Upper lobe of left lung (tissue), 6 donors: ENCODE measurements around the gene FYB2. TPM values are rescaled to one million over a fixed set of nuclear protein-coding genes. Genes with fewer than 3 reads are reported as not detected.

Experiments used
- ATAC-seq, 2 donors: fragments of 200-7000 bp; cut with Tn5 transposase; one replicate each; pipeline ENCODE4 v1.9.1; 2022; ENCODE audit warnings: mild to moderate bottlenecking in 2 of 2, moderate library complexity in 2 of 2; ENCODE audit not compliant: low FRiP score in 2 of 2
- DNase-seq, 2 donors: peaks; one replicate each; pipeline ENCODE4 v3.0.0-alpha.2; 2019 to 2020
- H3K27ac ChIP-seq, 4 donors: fragments of 200-600 bp; sonication (generic); one replicate each; pipeline ENCODE4 v1.5.1; 2016 to 2019
- H3K27me3 ChIP-seq, 4 donors: fragments of 200-600 bp; sonication (generic); one replicate each; pipeline ENCODE4 v1.5.1; 2017 to 2019
- H3K36me3 ChIP-seq, 4 donors: fragments of 200-600 bp; sonication (generic); one replicate each; pipeline ENCODE4 v1.5.1; 2016 to 2019
- H3K4me1 ChIP-seq, 4 donors: fragments of 200-600 bp; sonication (generic); one replicate each; pipeline ENCODE4 v1.5.1; 2018 to 2019
- H3K4me3 ChIP-seq, 4 donors: fragments of 200-600 bp; sonication (generic); one replicate each; pipeline ENCODE4 v1.5.1; 2017 to 2019; ENCODE audit warnings: mild to moderate bottlenecking in 2 of 4, moderate library complexity in 1 of 4
- H3K9me3 ChIP-seq, 4 donors: fragments of 200-600 bp; sonication (generic); one replicate each; pipeline ENCODE4 v1.5.1; 2018 to 2019
- CTCF ChIP-seq, 6 experiments: fragments of 450-650 bp in 4 of 6; fragments of 200-600 bp in 2 of 6; sonication (generic) in 2 of 6; IDR thresholded peaks; one replicate each; pipeline ENCODE4 v1.5.1; 2016 to 2019; ENCODE audit warnings: antibody characterized with exemption in 6 of 6
- EP300 ChIP-seq, 4 donors: sonication (generic); formaldehyde crosslinking; IDR thresholded peaks; one replicate each; pipeline ENCODE4 v1.5.1; 2017; ENCODE audit warnings: antibody characterized with exemption in 4 of 4, control low read depth in 2 of 4
- POLR2A ChIP-seq, 4 donors: fragments of 450-650 bp; IDR thresholded peaks; one replicate each; pipeline ENCODE4 v1.5.1; 2016 to 2017; ENCODE audit warnings: antibody characterized with exemption in 4 of 4, mild to moderate bottlenecking in 2 of 4
- POLR2AphosphoS5 ChIP-seq, 2 donors: sonication (generic); formaldehyde crosslinking; IDR thresholded peaks; one replicate each; pipeline ENCODE4 v1.5.1; 2017; ENCODE audit warnings: antibody characterized with exemption in 2 of 2
- WGBS, 2 donors: methylation state at CpG; one replicate each; pipeline ENCODE4 v1.1.5; 2017 to 2018; 5-methylcytosine and 5-hydroxymethylcytosine counted together
- total RNA-seq, 6 donors: library from RNA; depleted of rRNA in 4 of 6; stranded (reverse); fragments of >200 nt in 4 of 6; gene quantifications; one replicate each; pipeline versions ENCODE4 v1.1.0 to v1.2.1, GENCODE V29; 2016 to 2021
- donor health status: DM: no; HTN: no; CAD: no; lungs with moderate emphysema.
- donor health status: DM: no; HTN: yes; CAD: no; lungs with severe emphysema.

Gene FYB2
- total RNA-seq, 6 donors from 2014 or later = 1.2 to 43.2 (median 7.2) TPM

GRCh38 chr1:56719171-56719570, 100.0 kb downstream of the FYB2 start:
- Histone ChIP-seq H3K9me3 (no peaks in the 10 kb centered on the region), H3K36me3 (no peaks in the 10 kb centered on the region), H3K4me1 (no peaks in the 10 kb centered on the region), H3K27me3 (no peaks in the 10 kb centered on the region), H3K4me3 (no peak overlapping the region), H3K27ac (no peak overlapping the region)
- TF ChIP-seq POLR2A (IDR thresholded peaks at IDR 0.05) (no peak), POLR2AphosphoS5 (IDR thresholded peaks at IDR 0.05) (no peak), EP300 (IDR thresholded peaks at IDR 0.05) (no peak), CTCF (IDR thresholded peaks at IDR 0.05) (no peak)
- DNase-seq = no peak
- WGBS, 2 donors = 40 to 67% methylated on average over 1 of the region's 1 CpG
- no peak for ATAC-seq

- Histone ChIP-seq H3K27ac (no peak overlapping the region), H3K36me3 (no peaks in the 10 kb centered on the region), H3K27me3 (no peaks in the 10 kb centered on the region), H3K4me1 (no peaks in the 10 kb centered on the region), H3K4me3 (no peak overlapping the region), H3K9me3 (no peaks in the 10 kb centered on the region)
- ATAC-seq = no peak
- TF ChIP-seq POLR2A (IDR thresholded peaks at IDR 0.05) (no peak), CTCF (IDR thresholded peaks at IDR 0.05) (no peak), EP300 (IDR thresholded peaks at IDR 0.05) (no peak), POLR2AphosphoS5 (IDR thresholded peaks at IDR 0.05) (no peak)
- DNase-seq = no peak
- WGBS, 2 donors = 59 to 71% methylated on average over 1 of the region's 1 CpG
These were observed 104.0 kb downstream of the FYB2 start for GRCh38 chr1:56715156-56715555.

- Histone ChIP-seq H3K36me3 (no peaks in the 10 kb centered on the region), H3K4me3 (no peak overlapping the region), H3K9me3 (no peaks in the 10 kb centered on the region), H3K27me3 (no peaks in the 10 kb centered on the region), H3K27ac (no peak overlapping the region), H3K4me1 (no peaks in the 10 kb centered on the region)
- TF ChIP-seq EP300 (IDR thresholded peaks at IDR 0.05) (no peak), POLR2A (IDR thresholded peaks at IDR 0.05) (no peak), CTCF (IDR thresholded peaks at IDR 0.05) (no peak), POLR2AphosphoS5 (IDR thresholded peaks at IDR 0.05) (no peak)
- DNase-seq (no peak), ATAC-seq (no peak)
- WGBS, 2 donors = 62% methylated on average over 1 of the region's 1 CpG
These were observed 106.1 kb downstream of the FYB2 start for GRCh38 chr1:56713112-56713511.

- TF ChIP-seq EP300 (IDR thresholded peaks at IDR 0.05) (no peak), POLR2AphosphoS5 (IDR thresholded peaks at IDR 0.05) (no peak), POLR2A (IDR thresholded peaks at IDR 0.05) (no peak), CTCF (IDR thresholded peaks at IDR 0.05) (no peak)
- no peaks in the 10 kb centered on the region for H3K4me1 ChIP-seq
- H3K4me3 ChIP-seq = no peak overlapping the region
- DNase-seq = no peak
- no peak for ATAC-seq
- no peak overlapping the region for H3K27ac ChIP-seq
- 31 to 59% methylated on average over 1 of the region's 1 CpG for WGBS, 2 donors
- H3K36me3 ChIP-seq = no peaks in the 10 kb centered on the region
- no peaks in the 10 kb centered on the region for H3K27me3 ChIP-seq
- no peaks in the 10 kb centered on the region for H3K9me3 ChIP-seq
These were observed 107.1 kb downstream of the FYB2 start for GRCh38 chr1:56712150-56712549.

- Histone ChIP-seq H3K27me3 (no peaks in the 10 kb centered on the region), H3K4me3 (no peak overlapping the region), H3K9me3 (no peaks in the 10 kb centered on the region), H3K27ac (no peak overlapping the region), H3K4me1 (no peaks in the 10 kb centered on the region), H3K36me3 (peaks cover 0 to 3% (median 0%) of the 10 kb centered on the region in 4 donors)
- TF ChIP-seq POLR2A (IDR thresholded peaks at IDR 0.05) (no peak), CTCF (IDR thresholded peaks at IDR 0.05) (no peak), POLR2AphosphoS5 (IDR thresholded peaks at IDR 0.05) (no peak), EP300 (IDR thresholded peaks at IDR 0.05) (no peak)
- DNase-seq (no peak), ATAC-seq (no peak)
These were observed 108.6 kb downstream of the FYB2 start for GRCh38 chr1:56710646-56711045.
